ENCODE measurements around the gene IFT74. TPM values are rescaled to one million over a fixed set of nuclear protein-coding genes. Genes with fewer than 3 reads are reported as not detected.

Gene IFT74
- total RNA-seq, 1 donor from 2014 or later = 22.1 TPM

GRCh38 chr9:26946753-26947727, 9.2 kb upstream of the IFT74 start, which contains the start of gene PLAA:
TSS of gene PLAA (minus strand) at chr9:26947242. CDS start at chr9:26947045, 197 bp downstream.
- Mint-ChIP-seq H3K4me3 (peak within 1 kb of the TSS; percentile 99), H3K27me3 (ENCODE audit: low read depth) (no peaks in the 10 kb centered on the region), H3K27ac (peak within 1 kb of the TSS; percentile 100), H3K4me1 (peaks cover 24% of the 10 kb centered on the region), H3K36me3 (peaks cover 3% of the 10 kb centered on the region), H3K9me3 (no peaks in the 10 kb centered on the region)
- no peak for TF ChIP-seq CTCF (IDR thresholded peaks at IDR 0.05; ENCODE audit: unreplicated experiment)
- peak; percentile 68 to 83 for DNase-seq (ENCODE audit: low spot score in 2 of 2, unreplicated experiment in 2 of 2)

DNA sequence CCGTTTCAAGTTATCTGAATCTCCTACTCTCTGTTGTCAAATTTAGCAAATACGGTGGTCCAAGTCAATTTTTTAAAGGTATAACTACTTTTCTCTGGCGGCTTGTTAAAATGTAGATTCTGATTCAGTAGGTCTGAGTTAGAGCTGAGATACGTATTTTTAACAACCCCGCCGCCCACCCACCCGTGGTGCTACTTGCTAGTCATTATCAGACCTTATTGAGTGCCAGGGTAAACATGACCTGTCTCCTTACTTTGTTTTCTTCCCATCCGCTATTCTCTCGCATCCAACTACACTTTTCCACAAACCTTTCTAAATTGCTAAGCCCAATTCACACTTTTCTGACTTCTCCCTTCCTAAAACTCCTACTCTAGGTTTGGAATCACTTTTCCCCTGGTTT, 8.5 kb upstream of the IFT74 start:
- Mint-ChIP-seq H3K36me3 (no peaks in the 10 kb centered on the region), H3K27ac (peak overlapping the region; percentile 100), H3K27me3 (ENCODE audit: low read depth) (no peaks in the 10 kb centered on the region), H3K4me3 (peak overlapping the region; percentile 99), H3K4me1 (peaks cover 24% of the 10 kb centered on the region), H3K9me3 (no peaks in the 10 kb centered on the region)
- TF ChIP-seq CTCF (IDR thresholded peaks at IDR 0.05; ENCODE audit: unreplicated experiment) = no peak
- DNase-seq (ENCODE audit: low spot score in 2 of 2, unreplicated experiment in 2 of 2) = no peak

DNA sequence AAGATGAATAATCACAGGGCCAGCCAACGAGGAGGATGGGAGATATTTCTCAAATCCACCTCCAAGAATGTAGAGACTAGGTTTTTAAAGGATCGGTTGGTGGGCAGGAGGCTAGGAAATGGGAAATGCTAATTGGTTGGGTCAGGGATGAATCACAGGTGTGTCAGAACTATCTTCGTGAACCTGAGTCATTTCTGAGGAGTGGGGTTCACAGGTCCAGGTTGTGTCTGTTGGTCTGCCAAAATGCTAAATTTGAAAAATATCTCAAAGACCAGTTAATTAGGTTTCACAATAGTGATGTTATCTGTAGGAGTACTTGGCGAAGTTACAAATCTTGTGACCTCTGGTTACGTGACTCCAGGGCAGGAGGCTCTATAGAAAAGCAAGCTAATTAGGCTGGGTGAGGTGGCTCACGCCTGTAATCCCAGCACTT, 6.6 kb upstream of the IFT74 start:
- no peak for DNase-seq (ENCODE audit: low spot score in 2 of 2, unreplicated experiment in 2 of 2)
- no peak for TF ChIP-seq CTCF (IDR thresholded peaks at IDR 0.05; ENCODE audit: unreplicated experiment)
- H3K4me1 Mint-ChIP-seq = peaks cover 19% of the 10 kb centered on the region
- H3K27me3 Mint-ChIP-seq (ENCODE audit: low read depth) = no peaks in the 10 kb centered on the region
- no peak overlapping the region for H3K27ac Mint-ChIP-seq
- H3K4me3 Mint-ChIP-seq = no peak overlapping the region
- H3K9me3 Mint-ChIP-seq = no peaks in the 10 kb centered on the region
- no peaks in the 10 kb centered on the region for H3K36me3 Mint-ChIP-seq

- Mint-ChIP-seq H3K27ac (no peak overlapping the region), H3K27me3 (ENCODE audit: low read depth) (no peaks in the 10 kb centered on the region), H3K4me3 (no peak overlapping the region), H3K36me3 (no peaks in the 10 kb centered on the region), H3K9me3 (no peaks in the 10 kb centered on the region), H3K4me1 (peaks cover 19% of the 10 kb centered on the region)
- DNase-seq (ENCODE audit: low spot score in 2 of 2, unreplicated experiment in 2 of 2) = no peak
- TF ChIP-seq CTCF (IDR thresholded peaks at IDR 0.05; ENCODE audit: unreplicated experiment) = no peak
Measured at GRCh38 chr9:26950521-26950920, 5.7 kb upstream of the IFT74 start.

DNA sequence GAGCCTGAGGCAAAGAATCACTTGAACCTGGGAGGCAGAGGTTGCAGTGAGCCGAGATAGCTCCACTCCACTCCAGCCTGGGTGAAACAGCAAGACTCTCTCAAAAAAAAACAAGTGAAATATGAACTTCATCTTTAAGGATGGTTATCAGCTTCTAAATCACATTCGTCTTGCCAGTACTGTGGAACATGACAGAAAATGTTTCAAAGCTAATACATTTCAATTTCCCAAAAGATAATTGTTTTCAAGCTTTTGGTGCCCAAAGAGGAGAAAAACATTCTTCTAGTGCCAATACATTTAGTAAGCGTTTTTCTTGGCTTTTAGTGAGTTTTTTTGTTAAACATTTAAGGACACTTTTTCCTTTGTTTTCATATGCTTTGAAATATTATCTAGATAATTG, 4.4 kb upstream of the IFT74 start:
- Mint-ChIP-seq H3K27ac (no peak overlapping the region), H3K4me3 (no peak overlapping the region), H3K27me3 (ENCODE audit: low read depth) (no peaks in the 10 kb centered on the region), H3K9me3 (no peaks in the 10 kb centered on the region), H3K4me1 (peaks cover 20% of the 10 kb centered on the region), H3K36me3 (no peaks in the 10 kb centered on the region)
- no peak for DNase-seq (ENCODE audit: low spot score in 2 of 2, unreplicated experiment in 2 of 2)
- TF ChIP-seq CTCF (IDR thresholded peaks at IDR 0.05; ENCODE audit: unreplicated experiment) = no peak
